HepG2 (cell line): Measurements from ENCODE around the gene SPAM1. TPM values are rescaled to one million over a fixed set of nuclear protein-coding genes. Genes with fewer than 3 reads are reported as not detected.

Experiments used
- ATAC-seq: fragments of 200-7000 bp; cut with Tn5 transposase; 3 replicates; pipeline ENCODE4 v1.9.1; 2020; ENCODE audit warnings: mild to moderate bottlenecking, moderate library complexity
- BruUV-seq: library from RNA; stranded (reverse); fragments of 400-500 nt; replicated peaks from 2 replicates; lab custom pipeline; 2021; lab: Mats Ljungman, UMichigan
- CTCF ChIA-PET: fragments of 300-600 bp; formaldehyde crosslinking; extraction: SDS; loops from one replicate; lab custom pipeline; 2021; ENCODE audit warnings: low total read pairs, inconsistent platforms, low intra/inter-chr PET ratio; lab: Yijun Ruan, JAX
- POLR2A ChIA-PET: fragments of 350-600 bp; sonication (Branson Sonifier 250); formaldehyde crosslinking; loops from one replicate; lab custom pipeline; 2020; ENCODE audit warnings: antibody characterized with exemption, inconsistent platforms; lab: Yijun Ruan, JAX
- DNase-seq: peaks from one replicate; pipeline ENCODE4 v3.0.0-alpha.2; 2015; ENCODE audit warnings: low spot score
- FAIRE-seq: peaks from 3 replicates; lab custom pipeline; 2011; peaks lifted over from hg19 to GRCh38; lab: Jason Lieb, UNC
- H2AFZ ChIP-seq: one replicate; pipeline ENCODE4 v1.6.1; 2011; ENCODE audit warnings: low read length, inconsistent platforms
- H3K27ac ChIP-seq: fragments of 300-600 bp; 3 replicates; pipeline ENCODE4 v1.8.0; 2011; ENCODE audit warnings: mixed run types, mild to moderate bottlenecking, mixed read lengths, low read length, inconsistent platforms; ENCODE audit not compliant: insufficient read depth; ENCODE audit errors: extremely low read length
- H3K27me3 ChIP-seq, 2 experiments: fragments of 200-600 bp in 1 of 2; 2 replicates in 1 of 2; 3 replicates in 1 of 2; pipeline versions ENCODE4 v1.6.0 to v1.8.0; 2011; ENCODE audit warnings: low read length in 2 of 2, mild to moderate bottlenecking in 2 of 2, moderate library complexity in 2 of 2, inconsistent platforms in 1 of 2; ENCODE audit not compliant: insufficient read depth in 2 of 2, control insufficient read depth in 1 of 2
- H3K36me3 ChIP-seq, 2 experiments: fragments of 200-600 bp in 1 of 2; replicated peaks in 1 of 2; 2 replicates in 1 of 2; 3 replicates in 1 of 2; pipeline versions ENCODE4 v1.5.1 to v1.8.0; 2011; ENCODE audit warnings: low read length in 2 of 2, inconsistent platforms in 1 of 2; ENCODE audit not compliant: insufficient read depth in 2 of 2, control insufficient read depth in 1 of 2
- H3K4me1 ChIP-seq: 2 replicates; pipeline ENCODE4 v1.5.1; 2012; ENCODE audit warnings: low read length, inconsistent platforms; ENCODE audit not compliant: insufficient read depth
- H3K4me2 ChIP-seq: 2 replicates; pipeline ENCODE4 v1.6.0; 2011; ENCODE audit warnings: low read depth, low read length, inconsistent platforms
- H3K4me3 ChIP-seq, 3 experiments: fragments of 200-600 bp in 1 of 3; sonication (generic), shearing (Covaris generic) in 1 of 3; replicated peaks in 1 of 3; 2 replicates each; pipeline ENCODE4 v1.5.1; 2011 to 2016; ENCODE audit warnings: low read length in 3 of 3, inconsistent platforms in 2 of 3, low read depth in 2 of 3, mild to moderate bottlenecking in 2 of 3, control low read depth in 1 of 3, mixed read lengths in 1 of 3; ENCODE audit not compliant: insufficient read depth in 1 of 3
- H3K79me2 ChIP-seq: one replicate; pipeline ENCODE4 v1.6.1; 2011; ENCODE audit warnings: low read length, inconsistent platforms; ENCODE audit not compliant: insufficient read depth
- H3K9ac ChIP-seq: 2 replicates; pipeline ENCODE4 v1.6.0; 2011; ENCODE audit warnings: mild to moderate bottlenecking, low read depth, low read length, inconsistent platforms; ENCODE audit not compliant: insufficient read depth
- H3K9me3 ChIP-seq: 2 replicates; pipeline ENCODE4 v1.5.1; 2012; ENCODE audit warnings: mild to moderate bottlenecking, low read length
- H4K20me1 ChIP-seq: 2 replicates; pipeline ENCODE4 v1.6.0; 2011; ENCODE audit warnings: inconsistent platforms, mild to moderate bottlenecking, low read length, moderate library complexity; ENCODE audit not compliant: insufficient read depth
- HIVEP1 ChIP-seq: sonication (generic); formaldehyde crosslinking; IDR thresholded peaks from 2 replicates; pipeline ENCODE4 v1.4.0; 2020; ENCODE audit warnings: mild to moderate bottlenecking, missing genetic modification reagents
- KDM6A ChIP-seq: IDR thresholded peaks from 2 replicates; pipeline ENCODE4 v1.6.1; 2016; ENCODE audit warnings: low read depth
- RFXANK ChIP-seq: IDR thresholded peaks from 2 replicates; pipeline ENCODE4 v1.6.1; 2016
- SRSF4 ChIP-seq: fragments of 200-400 bp; formaldehyde crosslinking; IDR thresholded peaks from one replicate; pipeline ENCODE4 v1.6.1; 2018; ENCODE audit warnings: mild to moderate bottlenecking, low read depth, low read length, moderate library complexity; ENCODE audit not compliant: poor library complexity, severe bottlenecking
- STAT6 ChIP-seq: sonication (generic); formaldehyde crosslinking; IDR thresholded peaks from 2 replicates; pipeline ENCODE4 v1.4.0; 2020; ENCODE audit warnings: missing genetic modification reagents, mild to moderate bottlenecking, borderline replicate concordance
- TFDP2 ChIP-seq: sonication (generic); formaldehyde crosslinking; IDR thresholded peaks from 2 replicates; pipeline ENCODE4 v1.4.0; 2020; ENCODE audit warnings: missing genetic modification reagents
- TSC22D2 ChIP-seq: sonication (generic); formaldehyde crosslinking; IDR thresholded peaks from 2 replicates; pipeline ENCODE4 v1.5.1; 2020; ENCODE audit warnings: missing genetic modification reagents, mild to moderate bottlenecking, borderline replicate concordance
- ZKSCAN8 ChIP-seq: IDR thresholded peaks from 2 replicates; pipeline ENCODE4 v1.6.1; 2016; ENCODE audit warnings: borderline replicate concordance, missing genetic modification reagents, missing compliant biosample characterization
- ZNF33B ChIP-seq: sonication (generic); formaldehyde crosslinking; IDR thresholded peaks from 2 replicates; pipeline ENCODE4 v1.5.1; 2020; ENCODE audit warnings: mild to moderate bottlenecking, missing genetic modification reagents
- ZNF547 ChIP-seq: sonication (generic); formaldehyde crosslinking; IDR thresholded peaks from 2 replicates; pipeline ENCODE4 v1.5.1; 2020; ENCODE audit warnings: mild to moderate bottlenecking, missing genetic modification reagents
- WGBS: methylation state at CpG from one replicate; pipeline ENCODE4 v1.1.6; 2017; ENCODE audit warnings: low lambda C conversion rate; 5-methylcytosine and 5-hydroxymethylcytosine counted together
- in situ Hi-C: cut with HindIII; loops from 2 replicates; pipeline ENCODE4 v1.10.0; 2017; ENCODE audit warnings: low pct_unique_long_range_greater_than_20kb; ENCODE audit not compliant: extremely low pct_ligation_motif_present
- intact Hi-C: fragments of 100-400 bp; cut with micrococcal nuclease; formaldehyde crosslinking; loops from one replicate; pipeline ENCODE4 v1.10.0; 2022; ENCODE audit not compliant: unreplicated experiment
- polyA plus RNA-seq, 8 experiments: library from polyadenylated mRNA; depleted of rRNA in 3 of 8; stranded (reverse) in 7 of 8; unstranded in 1 of 8; fragments of >200 nt; fragmentation: Illumina TruSeq in 4 of 8; extraction: Trizol in 4 of 8; gene quantifications; 2 replicates each; pipeline versions ENCODE4 v1.2.1 to v1.2.3, GENCODE V29; 2011 to 2016; ENCODE audit warnings: low read depth in 4 of 8, missing spikeins in 1 of 8, mixed read lengths in 1 of 8; ENCODE audit not compliant: insufficient read depth in 1 of 8
- total RNA-seq, 5 experiments: library from RNA; depleted of rRNA; stranded (reverse); fragments of >200 nt; fragmentation: Illumina TruSeq; extraction: Trizol; gene quantifications; 2 replicates each; pipeline ENCODE4 v1.2.3, GENCODE V29; 2016; ENCODE audit warnings: low read depth in 1 of 5

SPAM1 gene
- total and polyA plus RNA-seq, 2 of the 13 experiments (the other 11 are each of a cell fraction or from before 2014, with no cell fraction given) = not detected

GRCh38 chr7:123961771-123962170, 36.7 kb downstream of the SPAM1 start:
- no peak overlapping the region for H3K4me3 ChIP-seq
- H4K20me1 ChIP-seq = no peaks in the 10 kb centered on the region
- DNase-seq = no peak
- CTCF ChIA-PET = no interaction called here
- no peaks in the 10 kb centered on the region for H3K36me3 ChIP-seq
- WGBS = 22% methylated on average over 6 of the region's 6 CpGs
- H3K4me1 ChIP-seq = no peaks in the 10 kb centered on the region
- H2AFZ ChIP-seq = no peak overlapping the region
- BruUV-seq = no TSS peak
- no peaks in the 10 kb centered on the region for H3K9me3 ChIP-seq
- FAIRE-seq = no peak
- no peak overlapping the region for H3K27ac ChIP-seq
- ATAC-seq = no peak
- in situ Hi-C loops (no loop called here), intact Hi-C loops (no loop called here)
- TF ChIP-seq KDM6A (CRISPR knock-in tag) = no peak
- no peak for TF ChIP-seq RFXANK (CRISPR knock-in tag)
- TF ChIP-seq STAT6 (CRISPR knock-in tag) = no peak
- TF ChIP-seq SRSF4 = no peak
- no peak for TF ChIP-seq HIVEP1 (CRISPR knock-in tag)
- no peak for TF ChIP-seq ZKSCAN8 (CRISPR knock-in tag)
- no peak for TF ChIP-seq TSC22D2
- no peak for TF ChIP-seq TFDP2
- no peak for TF ChIP-seq ZNF33B
- no peak for TF ChIP-seq ZNF547
- no peak overlapping the region for H3K4me2 ChIP-seq
- no peaks in the 10 kb centered on the region for H3K79me2 ChIP-seq
- no peaks in the 10 kb centered on the region for H3K27me3 ChIP-seq
- POLR2A ChIA-PET = no interaction called here
- H3K9ac ChIP-seq = no peak overlapping the region
